MCF 10A (cell line): ENCODE results near the gene DIAPH2. TPM values are rescaled to one million over a fixed set of nuclear protein-coding genes. Genes with fewer than 3 reads are reported as not detected.

Experiments used
- BruUV-seq: library from RNA; stranded (reverse); fragments of 400-500 nt; replicated peaks from 2 replicates; lab custom pipeline; 2021; lab: Mats Ljungman, UMichigan
- CTCF ChIA-PET: fragments of 300-600 bp; sonication (Branson Sonifier 250); formaldehyde crosslinking; extraction: SDS; loops from one replicate; lab custom pipeline; 2021; ENCODE audit warnings: antibody characterized with exemption, inconsistent platforms; lab: Yijun Ruan, JAX
- POLR2A ChIA-PET: fragments of 300-600, 350-650 bp; sonication (Branson Sonifier 250); formaldehyde crosslinking; extraction: SDS; loops from one replicate; lab custom pipeline; 2020; ENCODE audit warnings: antibody characterized with exemption, inconsistent platforms; lab: Yijun Ruan, JAX
- DNase-seq: peaks from one replicate; pipeline ENCODE4 v3.0.0-alpha.2; 2018; ENCODE audit not compliant: unreplicated experiment
- H3K27ac Mint-ChIP-seq: one replicate; pipeline ENCODE4 v1.8.0; 2022; ENCODE audit warnings: mild to moderate bottlenecking, low read depth, mixed read lengths; ENCODE audit not compliant: unreplicated experiment
- H3K27me3 Mint-ChIP-seq: one replicate; pipeline ENCODE4 v1.8.0; 2022; ENCODE audit warnings: mixed read lengths; ENCODE audit not compliant: insufficient read depth, unreplicated experiment
- H3K36me3 Mint-ChIP-seq: one replicate; pipeline ENCODE4 v1.8.0; 2022; ENCODE audit warnings: mild to moderate bottlenecking, moderate library complexity, mixed read lengths; ENCODE audit not compliant: insufficient read depth, unreplicated experiment
- H3K4me1 Mint-ChIP-seq: one replicate; pipeline ENCODE4 v1.8.0; 2022; ENCODE audit warnings: mixed read lengths; ENCODE audit not compliant: insufficient read depth, unreplicated experiment
- H3K4me3 Mint-ChIP-seq: one replicate; pipeline ENCODE4 v1.8.0; 2022; ENCODE audit warnings: mild to moderate bottlenecking, moderate library complexity, mixed read lengths; ENCODE audit not compliant: unreplicated experiment
- H3K9me3 Mint-ChIP-seq: one replicate; pipeline ENCODE4 v1.8.0; 2022; ENCODE audit warnings: mixed read lengths; ENCODE audit not compliant: unreplicated experiment
- intact Hi-C: fragments of 100-400 bp; cut with micrococcal nuclease; formaldehyde crosslinking; loops from 2 replicates; pipeline ENCODE4 v1.14.1; 2022
- total RNA-seq: library from RNA; stranded (reverse); gene quantifications from 2 replicates; pipeline ENCODE4 v1.2.3, GENCODE V29; 2022
- TF ChIP-seq, protein P1 (sequence below): fragments of 200-600 bp; IDR thresholded peaks from one replicate; pipeline ENCODE4 v1.8.0; 2022; ENCODE audit warnings: antibody characterized with exemption, mild to moderate bottlenecking; ENCODE audit not compliant: unreplicated experiment

The DIAPH2 gene
- total RNA-seq, 1 experiment from 2014 or later = 17.6 TPM

DNA sequence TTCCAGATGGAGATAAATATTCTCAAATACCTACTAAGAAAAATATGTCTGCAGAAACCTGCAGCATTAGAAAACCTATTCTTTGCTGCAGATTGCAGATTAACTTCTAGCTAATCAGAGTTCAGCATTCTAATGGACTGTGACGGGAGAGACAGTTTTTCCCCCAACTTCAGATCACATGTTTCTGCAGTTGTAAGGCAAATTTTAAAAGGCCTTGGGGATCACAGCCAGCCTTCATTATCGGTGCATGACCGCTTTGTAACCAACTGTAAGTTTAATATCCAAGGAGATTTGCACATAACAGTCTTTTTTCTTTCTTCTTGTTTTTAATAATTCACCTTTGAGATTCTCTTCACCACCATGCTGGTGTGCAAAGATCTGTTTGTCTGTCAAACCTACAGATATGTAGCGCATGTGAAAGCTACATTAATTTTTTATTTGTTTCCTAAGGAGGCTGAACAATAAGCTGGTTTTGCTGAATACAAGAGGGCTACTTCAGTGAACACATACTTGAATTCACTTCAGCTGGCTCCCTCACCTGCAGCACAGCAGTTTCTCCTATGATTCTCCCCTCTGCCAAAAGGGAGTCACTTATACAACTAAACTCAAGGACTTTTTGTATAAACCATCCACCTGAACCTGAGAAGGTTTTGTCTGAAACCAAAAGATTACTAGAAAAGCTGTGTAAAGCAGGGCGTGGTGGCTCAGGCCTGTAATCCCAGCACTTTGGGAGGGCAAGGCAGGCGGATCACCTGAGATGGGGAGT, 687.5 kb downstream of the DIAPH2 start:
- no peak for DNase-seq
- CTCF ChIA-PET = interaction anchor here (0.6 to 0.7 kb wide), 3 partner anchors 9 to 289 kb away, joined by 3 read pairs; no protein-coding TSS in a partner anchor
- Mint-ChIP-seq H3K27me3 (peaks cover 49% of the 10 kb centered on the region), H3K9me3 (no peaks in the 10 kb centered on the region), H3K4me1 (no peaks in the 10 kb centered on the region), H3K36me3 (no peaks in the 10 kb centered on the region), H3K27ac (no peak overlapping the region), H3K4me3 (no peak overlapping the region)
- intact Hi-C loops = no loop called here
- BruUV-seq = no TSS peak
- TF ChIP-seq, protein P1, sequence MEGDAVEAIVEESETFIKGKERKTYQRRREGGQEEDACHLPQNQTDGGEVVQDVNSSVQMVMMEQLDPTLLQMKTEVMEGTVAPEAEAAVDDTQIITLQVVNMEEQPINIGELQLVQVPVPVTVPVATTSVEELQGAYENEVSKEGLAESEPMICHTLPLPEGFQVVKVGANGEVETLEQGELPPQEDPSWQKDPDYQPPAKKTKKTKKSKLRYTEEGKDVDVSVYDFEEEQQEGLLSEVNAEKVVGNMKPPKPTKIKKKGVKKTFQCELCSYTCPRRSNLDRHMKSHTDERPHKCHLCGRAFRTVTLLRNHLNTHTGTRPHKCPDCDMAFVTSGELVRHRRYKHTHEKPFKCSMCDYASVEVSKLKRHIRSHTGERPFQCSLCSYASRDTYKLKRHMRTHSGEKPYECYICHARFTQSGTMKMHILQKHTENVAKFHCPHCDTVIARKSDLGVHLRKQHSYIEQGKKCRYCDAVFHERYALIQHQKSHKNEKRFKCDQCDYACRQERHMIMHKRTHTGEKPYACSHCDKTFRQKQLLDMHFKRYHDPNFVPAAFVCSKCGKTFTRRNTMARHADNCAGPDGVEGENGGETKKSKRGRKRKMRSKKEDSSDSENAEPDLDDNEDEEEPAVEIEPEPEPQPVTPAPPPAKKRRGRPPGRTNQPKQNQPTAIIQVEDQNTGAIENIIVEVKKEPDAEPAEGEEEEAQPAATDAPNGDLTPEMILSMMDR = no peak
- POLR2A ChIA-PET = no interaction called here

DNA sequence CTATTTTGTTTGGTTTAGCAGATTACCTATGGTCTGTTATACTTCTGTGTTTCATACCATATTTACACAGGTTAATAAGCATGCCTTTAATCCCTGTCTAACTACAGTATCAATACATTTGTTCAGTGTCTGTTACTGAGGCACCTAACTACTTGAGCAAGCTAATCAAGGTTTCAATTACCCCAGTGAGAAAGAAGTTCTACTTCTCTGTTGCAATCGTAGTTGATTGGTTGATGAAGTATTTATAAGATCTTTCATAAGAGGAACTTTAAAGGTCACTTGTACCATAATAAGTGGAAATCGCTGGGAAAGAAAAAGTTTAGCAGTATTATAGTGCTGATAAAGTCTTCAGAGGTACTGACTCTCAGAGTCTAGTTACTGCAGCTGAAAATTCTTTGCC, 689.6 kb downstream of the DIAPH2 start:
- H3K36me3 Mint-ChIP-seq = no peaks in the 10 kb centered on the region
- no peak for DNase-seq
- no peaks in the 10 kb centered on the region for H3K4me1 Mint-ChIP-seq
- intact Hi-C loops = no loop called here
- CTCF ChIA-PET = no interaction called here
- H3K4me3 Mint-ChIP-seq = no peak overlapping the region
- no TSS peak for BruUV-seq
- POLR2A ChIA-PET = no interaction called here
- H3K27me3 Mint-ChIP-seq = peaks cover 64% of the 10 kb centered on the region
- TF ChIP-seq, protein P1 = no peak
- no peak overlapping the region for H3K27ac Mint-ChIP-seq
- no peaks in the 10 kb centered on the region for H3K9me3 Mint-ChIP-seq

DNA sequence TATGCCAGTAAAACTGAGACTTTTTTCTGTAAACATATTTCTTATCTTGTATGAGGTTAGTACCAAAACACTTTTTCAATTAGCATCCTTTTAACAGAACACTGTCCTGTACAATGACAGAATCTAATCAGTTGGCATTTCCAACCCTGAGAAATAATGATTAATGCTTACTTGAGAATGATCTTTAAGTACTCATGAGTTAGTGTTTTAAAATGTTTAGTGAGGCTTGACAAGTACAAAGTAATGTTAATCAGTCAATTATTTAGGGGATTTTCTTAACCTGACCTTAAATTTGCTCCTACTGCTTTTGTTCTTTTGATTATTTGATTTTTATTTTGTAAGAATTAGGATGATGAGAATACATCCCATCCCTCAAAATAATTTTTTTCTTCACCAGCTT, 695.6 kb downstream of the DIAPH2 start:
- no TSS peak for BruUV-seq

DNA sequence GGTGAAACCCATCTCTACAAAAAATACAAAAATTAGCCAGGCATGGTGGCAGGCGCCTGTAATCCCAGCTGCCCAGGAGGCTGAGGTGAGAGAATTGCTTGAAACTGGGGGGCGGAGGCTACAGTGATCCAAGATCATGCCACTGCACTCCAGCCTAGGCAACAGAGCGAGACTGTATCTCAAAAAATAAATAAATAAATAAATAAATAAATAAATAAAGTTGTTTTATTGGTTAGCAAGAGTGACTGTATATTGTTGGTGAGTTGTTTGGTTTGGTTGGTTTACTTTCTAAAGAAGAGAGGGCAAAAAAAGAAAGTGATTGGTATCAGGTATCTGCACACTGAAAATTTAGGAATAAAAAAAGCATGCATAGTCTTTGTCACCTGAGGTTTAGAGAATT, 700.0 kb downstream of the DIAPH2 start:
- no peaks in the 10 kb centered on the region for H3K9me3 Mint-ChIP-seq

More for the DNA sequence above, 695.6 kb downstream of the DIAPH2 start:
- DNase-seq = no peak
- intact Hi-C loops = no loop called here
- TF ChIP-seq, protein P1 = no peak
- no peaks in the 10 kb centered on the region for H3K4me1 Mint-ChIP-seq
- H3K4me3 Mint-ChIP-seq = no peak overlapping the region
- H3K27me3 Mint-ChIP-seq = peaks cover 30% of the 10 kb centered on the region
- no peaks in the 10 kb centered on the region for H3K36me3 Mint-ChIP-seq
- ChIA-PET CTCF (interaction anchor here (0.6 kb wide), 1 partner anchor 299 kb away, joined by 3 read pairs; no protein-coding TSS in a partner anchor), POLR2A (no interaction called here)
- H3K9me3 Mint-ChIP-seq = no peaks in the 10 kb centered on the region
- H3K27ac Mint-ChIP-seq = no peak overlapping the region

More for the DNA sequence above, 700.0 kb downstream of the DIAPH2 start:
- Mint-ChIP-seq H3K27ac (no peak overlapping the region), H3K4me1 (peaks cover 5% of the 10 kb centered on the region), H3K36me3 (no peaks in the 10 kb centered on the region), H3K4me3 (no peak overlapping the region), H3K27me3 (peaks cover 17% of the 10 kb centered on the region)
- TF ChIP-seq, protein P1 = no peak
- no peak for DNase-seq
- intact Hi-C loops = no loop called here
- no TSS peak for BruUV-seq
- POLR2A ChIA-PET = no interaction called here
- CTCF ChIA-PET = no interaction called here
